Activated CD4-positive, CD25-positive, alpha-beta regulatory T cell treated with anti-CD3 and anti-CD28 coated beads, Interleukin-2, amount 50 U/mL, for 72 hours (primary cell): ENCODE results near the gene PRKG1.
"Not testable (repeated sequence)": the region's sequence is repeated elsewhere in the genome, so short reads cannot be mapped to it uniquely, and the experiment has no call there.

Experiments
- DNase-seq: peaks from one replicate; pipeline ENCODE4 v3.0.0; 2021

The PRKG1 gene

DNA sequence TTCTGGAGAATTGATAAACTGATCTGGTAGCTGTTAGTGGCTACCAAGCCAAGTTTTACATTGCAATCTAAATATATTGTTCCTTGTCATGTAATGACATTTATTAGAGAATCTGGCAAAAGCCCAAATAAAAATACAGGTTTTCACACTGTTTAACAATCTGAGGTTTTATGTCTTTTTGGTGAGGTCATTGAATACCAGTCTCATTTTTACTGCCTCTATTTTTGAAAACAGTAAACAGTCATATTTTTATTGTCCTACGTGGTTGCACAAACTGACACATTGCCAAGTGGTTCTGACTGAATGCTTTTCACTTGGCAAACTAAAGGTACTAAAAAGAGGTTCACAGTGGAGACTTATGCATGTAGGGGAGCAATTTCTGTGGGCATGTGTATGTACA is 157.5 kb downstream of the PRKG1 start:
- no peak for DNase-seq

GRCh38 chr10:51233337-51234100 is 159.2 kb downstream of the PRKG1 start:
- DNase-seq, result no peak

- no peak for DNase-seq
These were observed 161.6 kb downstream of the PRKG1 start for GRCh38 chr10:51235865-51236264.

DNA sequence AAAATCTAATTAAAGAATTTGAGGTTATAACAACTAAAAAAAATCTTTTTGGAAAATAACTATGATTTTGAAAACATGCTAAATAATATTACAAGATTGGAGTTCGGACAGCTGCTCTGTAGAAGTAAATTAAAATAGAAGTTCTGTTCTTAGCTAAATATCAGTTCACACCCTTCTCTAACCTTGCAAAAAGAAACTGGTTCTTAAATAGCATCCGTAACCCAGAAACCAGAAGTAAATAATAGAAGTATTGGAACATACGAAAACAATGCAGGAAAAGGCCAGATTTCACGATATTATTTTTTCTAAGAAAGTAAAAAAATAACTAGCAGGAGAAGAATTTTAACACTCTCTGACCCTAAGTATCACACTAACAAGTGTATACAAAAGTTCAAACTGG is 164.7 kb downstream of the PRKG1 start:
- DNase-seq, result no peak

- no peak for DNase-seq
These were observed 167.2 kb downstream of the PRKG1 start for GRCh38 chr10:51241461-51241860.

GRCh38 chr10:51242393-51242792 is 168.1 kb downstream of the PRKG1 start:
- DNase-seq, result no peak

GRCh38 chr10:51244309-51244708 is 170.0 kb downstream of the PRKG1 start:
- no peak for DNase-seq

DNA sequence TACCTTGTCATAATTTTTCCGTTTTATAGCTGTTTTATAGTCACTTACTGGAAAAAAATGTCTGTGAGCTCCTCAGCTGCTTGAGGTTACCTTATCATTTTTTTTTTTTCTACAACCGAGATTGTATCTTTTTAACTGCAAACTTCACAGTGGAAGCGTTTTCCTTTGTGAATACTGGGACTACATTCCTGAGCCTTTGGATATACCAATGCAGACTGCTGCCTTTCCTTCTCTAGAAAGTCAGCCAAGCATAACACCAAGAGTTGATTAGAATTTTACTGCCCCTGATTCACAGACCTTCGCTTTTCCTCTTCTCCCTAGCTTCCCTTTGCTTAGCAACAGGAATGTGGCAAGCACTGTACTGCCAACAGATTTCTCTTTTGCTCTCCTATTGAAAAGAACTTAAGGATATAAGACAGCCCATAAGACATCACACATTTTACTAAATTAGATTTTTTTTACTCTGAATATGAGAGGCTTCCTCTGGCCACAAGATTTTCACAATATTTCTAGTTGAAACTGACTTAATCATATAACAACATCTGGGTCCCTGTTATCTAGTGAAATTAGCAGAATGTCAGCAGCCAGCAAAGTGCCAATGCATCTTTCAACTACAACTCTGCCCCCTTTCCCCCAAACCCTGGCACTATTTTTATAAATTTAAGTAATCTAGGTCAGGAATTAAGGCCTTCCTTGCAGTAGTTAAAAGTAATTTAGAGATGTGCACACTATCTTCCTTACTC is 170.6 kb downstream of the PRKG1 start:
- DNase-seq, result no peak

GRCh38 chr10:51246156-51246555 is 171.9 kb downstream of the PRKG1 start:
- DNase-seq, result no peak

GRCh38 chr10:51250278-51250920 is 176.1 kb downstream of the PRKG1 start:
- DNase-seq, result no peak

- no peak for DNase-seq
These were observed 176.8 kb downstream of the PRKG1 start for GRCh38 chr10:51251110-51251509.

DNA sequence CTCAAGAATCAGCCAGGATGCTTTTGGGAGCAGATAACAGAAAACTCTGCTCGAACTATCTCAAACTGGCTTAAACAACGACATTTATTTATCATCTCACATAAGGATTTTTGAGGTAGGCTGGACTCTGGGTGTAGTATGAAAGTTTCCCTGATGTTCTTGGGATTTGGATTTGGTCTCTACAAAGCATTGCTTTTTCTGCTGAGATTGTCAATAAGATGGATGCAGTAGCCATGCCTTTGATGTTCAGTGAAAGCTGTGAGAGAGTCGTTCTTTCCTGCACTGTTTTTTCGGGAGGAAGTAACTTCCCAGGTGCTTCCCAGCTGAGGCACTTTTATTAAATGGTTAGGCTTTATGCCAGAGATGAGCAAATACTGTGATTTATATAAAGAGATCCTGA is 181.1 kb downstream of the PRKG1 start:
- no peak for DNase-seq

- DNase-seq, result no peak
These were observed 183.4 kb downstream of the PRKG1 start for GRCh38 chr10:51257511-51258248.

DNA sequence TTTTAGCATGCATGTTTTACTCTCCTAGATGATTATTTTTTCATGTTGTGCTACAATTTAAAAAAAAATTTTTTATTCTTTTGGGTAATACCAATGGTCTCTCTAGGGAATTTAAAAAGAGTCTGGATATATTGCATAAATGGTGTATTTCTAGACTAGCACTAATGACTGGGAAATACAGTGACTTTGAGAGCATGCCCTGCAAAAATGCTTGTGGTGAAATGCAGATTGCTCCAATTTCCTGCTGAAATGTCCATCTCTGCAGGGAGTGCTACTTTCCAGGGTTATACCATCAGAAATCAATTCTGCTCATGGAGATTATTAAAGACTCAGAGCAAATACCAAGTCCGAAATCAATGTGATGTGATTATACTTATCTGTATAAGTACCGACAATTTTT is 186.1 kb downstream of the PRKG1 start:
- no peak for DNase-seq

- no peak for DNase-seq
These were observed 192.2 kb downstream of the PRKG1 start for GRCh38 chr10:51266496-51266895.

- not testable (repeated sequence) for DNase-seq
These were observed 193.8 kb downstream of the PRKG1 start for GRCh38 chr10:51267980-51268570.

DNA sequence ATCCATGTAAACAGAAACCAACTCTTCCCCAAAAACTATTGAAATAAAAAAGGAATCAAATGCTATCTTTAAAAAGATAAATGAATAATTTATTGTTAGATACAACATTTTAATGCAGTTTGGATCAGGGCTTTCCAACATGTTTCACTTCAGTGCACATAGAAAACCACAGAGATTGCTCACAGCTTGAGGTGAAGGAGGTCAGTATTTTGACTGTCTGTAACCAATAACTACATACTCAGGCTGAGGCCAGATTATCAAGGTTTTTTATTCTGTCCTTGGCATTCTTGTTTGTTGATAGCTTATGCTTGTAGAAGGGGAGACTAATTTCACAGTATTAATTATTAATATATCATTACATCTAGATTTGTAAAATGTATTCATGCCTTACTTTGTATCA is 195.5 kb downstream of the PRKG1 start:
- DNase-seq, result no peak

GRCh38 chr10:51270936-51271530 is 196.7 kb downstream of the PRKG1 start:
- DNase-seq, result no peak

DNA sequence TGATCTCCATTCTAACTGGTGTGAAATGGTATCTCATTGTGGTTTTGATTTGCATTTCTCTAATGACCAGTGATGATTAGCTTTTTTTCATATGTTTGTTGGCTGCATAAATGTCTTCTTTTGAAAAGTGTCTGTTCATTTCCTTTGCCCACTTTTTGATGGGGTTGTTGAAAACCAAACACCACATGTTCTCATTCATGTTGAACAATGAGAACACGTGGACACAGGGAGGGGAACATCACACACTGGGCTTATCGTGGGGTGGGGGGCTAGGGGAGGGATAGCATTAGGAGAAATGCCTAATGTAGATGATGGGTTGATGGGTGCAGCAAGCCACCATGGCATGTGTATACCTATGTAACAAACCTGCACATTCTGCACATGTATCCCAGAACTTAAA is 197.8 kb downstream of the PRKG1 start:
- DNase-seq, result not testable (repeated sequence)

GRCh38 chr10:51272555-51272954 is 198.3 kb downstream of the PRKG1 start:
- no peak for DNase-seq

DNA sequence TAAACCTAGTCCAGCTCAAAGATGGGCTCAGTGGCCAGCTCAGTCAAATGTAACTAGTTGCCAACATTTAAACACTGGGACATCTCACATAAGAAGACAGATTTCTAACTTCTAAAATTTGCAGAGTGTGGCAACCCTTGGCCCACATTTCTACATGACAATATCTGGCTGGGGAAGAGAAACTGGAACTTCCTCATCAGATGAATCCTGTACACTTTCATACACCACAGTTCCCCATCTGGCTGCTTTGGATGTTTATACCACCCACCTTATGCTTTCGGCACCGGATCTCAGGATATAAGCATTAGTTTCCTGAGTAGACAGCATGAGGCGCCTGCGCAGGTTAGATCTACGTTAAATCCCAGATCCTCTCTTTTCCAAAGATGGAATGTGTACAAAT is 199.3 kb downstream of the PRKG1 start:
- no peak for DNase-seq

DNA sequence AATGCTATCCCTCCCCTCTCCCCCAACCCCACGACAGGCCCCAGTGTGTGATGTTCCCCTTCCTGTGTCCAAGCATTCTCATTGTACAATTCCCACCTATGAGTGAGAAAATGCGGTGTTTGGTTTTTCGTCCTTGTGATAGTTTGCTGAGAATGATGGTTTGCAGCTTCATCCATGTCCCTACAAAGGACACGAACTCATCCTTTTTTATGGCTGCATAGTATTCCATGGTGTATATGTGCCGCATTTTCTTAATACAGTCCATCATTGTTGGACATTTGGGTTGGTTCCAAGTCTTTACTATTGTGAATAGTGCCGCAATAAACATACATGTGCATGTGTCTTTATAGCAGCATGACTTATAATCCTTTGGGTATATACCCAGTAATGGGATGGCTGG is 201.8 kb downstream of the PRKG1 start:
- DNase-seq, result not testable (repeated sequence)
